ENCODE results near the gene FAM161B.
"Not testable (repeated sequence)": the region's sequence is repeated elsewhere in the genome, so short reads cannot be mapped to it uniquely, and the experiment has no call there.

FAM161B gene

GRCh38 chr14:73943083-73943482, 6.8 kb downstream of the FAM161B start:
- DNase-seq: no peak

DNA sequence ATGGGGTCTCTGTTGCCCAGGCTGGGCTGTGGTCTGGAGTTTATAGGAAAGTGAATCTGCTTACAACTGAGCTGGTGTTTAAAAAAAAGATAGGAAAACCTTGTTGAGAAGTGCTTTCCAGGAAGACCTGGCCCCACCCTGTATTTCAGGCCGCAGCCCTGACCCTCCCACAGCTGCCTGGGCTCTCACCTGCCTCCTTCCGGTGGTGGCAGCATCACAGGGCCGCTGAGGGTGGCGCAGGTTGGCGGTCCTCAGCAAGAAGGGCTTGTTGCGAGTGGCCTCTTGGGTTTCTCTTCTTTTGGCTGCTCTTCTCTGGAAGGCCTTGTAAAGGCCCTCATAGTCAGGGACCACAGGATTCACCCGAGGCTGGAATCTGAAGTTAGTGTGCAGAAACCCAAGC, 7.7 kb downstream of the FAM161B start:
- DNase-seq: no peak

- no peak for DNase-seq
Measured at GRCh38 chr14:73937012-73937411, 12.9 kb downstream of the FAM161B start.

DNA sequence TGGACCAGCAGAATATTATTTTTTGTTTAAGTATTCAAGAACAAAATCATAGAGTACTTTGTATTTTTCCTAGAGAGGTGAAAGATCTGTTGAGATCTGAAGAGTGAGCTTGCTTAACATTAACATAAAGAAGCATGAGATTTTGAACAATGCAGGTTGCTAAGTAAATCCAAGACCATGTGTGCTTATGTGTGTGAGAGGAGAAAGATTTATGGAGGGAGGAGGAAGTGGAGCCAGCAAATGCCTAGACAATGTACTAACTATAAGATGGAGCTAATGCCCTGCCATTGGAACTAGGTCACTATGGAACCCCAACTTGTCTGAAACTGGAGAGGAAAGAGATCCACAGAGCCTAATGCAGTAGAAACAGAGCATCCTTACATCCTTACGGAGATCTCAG, 13.3 kb downstream of the FAM161B start:
- no peak for DNase-seq

DNA sequence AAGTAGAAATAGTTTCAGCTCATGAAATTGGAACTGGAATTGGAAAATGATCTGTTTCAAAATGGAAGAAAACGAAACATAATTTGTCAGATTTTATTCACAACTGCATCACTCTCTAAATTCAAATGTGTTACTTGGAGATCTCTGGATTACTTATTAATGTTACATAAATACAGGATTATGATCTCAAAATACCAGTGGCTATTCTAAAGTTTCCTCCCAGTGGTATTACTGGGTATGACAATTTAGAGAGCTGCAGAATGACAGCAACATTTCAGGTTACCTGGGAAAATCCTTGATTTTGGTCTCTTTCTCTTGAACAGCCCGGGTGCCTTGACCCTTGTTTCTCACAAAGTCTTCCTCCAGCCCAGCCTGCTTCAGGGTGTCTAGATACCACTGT, 14.2 kb downstream of the FAM161B start:
- no peak for DNase-seq

- DNase-seq: no peak
Measured at GRCh38 chr14:73924337-73924736, 25.6 kb downstream of the FAM161B start.

GRCh38 chr14:73919457-73919856, 30.4 kb downstream of the FAM161B start:
- not testable (repeated sequence) for DNase-seq

DNA sequence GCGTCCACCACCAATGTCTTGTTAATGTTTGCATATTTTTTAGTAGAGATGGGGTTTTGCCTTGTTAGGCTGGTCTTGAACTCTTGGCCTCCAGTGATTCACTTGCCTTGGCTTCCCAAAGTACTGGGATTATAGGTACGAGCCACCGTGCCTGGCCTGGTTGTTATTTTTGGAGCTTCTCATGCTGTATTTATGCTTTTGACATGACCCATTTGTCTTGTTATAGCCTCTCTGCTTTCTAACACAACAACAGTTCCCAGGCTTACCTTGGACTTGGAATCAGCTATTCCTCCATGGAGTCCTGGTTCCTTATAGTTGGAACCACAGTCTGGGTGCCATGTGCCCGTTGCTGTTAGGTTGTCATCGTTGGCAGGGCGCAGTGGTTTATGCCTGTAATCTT, 33.6 kb downstream of the FAM161B start:
- DNase-seq: no peak

GRCh38 chr14:73913256-73913655, 36.6 kb downstream of the FAM161B start:
- no peak for DNase-seq

DNA sequence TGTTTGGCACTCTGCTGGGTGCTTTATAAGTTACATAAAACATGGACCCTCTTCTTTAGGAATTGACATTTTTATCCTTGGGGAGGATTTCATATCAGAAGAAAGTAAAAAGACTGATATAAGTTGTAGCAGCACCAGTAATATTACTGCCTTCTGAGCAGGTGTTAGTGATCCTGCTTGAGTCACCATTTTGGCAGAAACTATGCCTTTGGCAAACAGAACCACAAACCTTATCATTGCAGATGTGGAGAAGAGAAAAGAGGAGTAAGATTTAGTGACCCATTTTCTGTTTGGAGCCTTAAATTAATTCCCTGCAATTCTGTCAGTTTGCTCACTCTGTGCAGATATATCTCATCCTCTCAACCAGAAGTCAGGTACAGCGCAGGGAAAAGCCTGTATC, 40.2 kb downstream of the FAM161B start:
- DNase-seq: no peak

DNA sequence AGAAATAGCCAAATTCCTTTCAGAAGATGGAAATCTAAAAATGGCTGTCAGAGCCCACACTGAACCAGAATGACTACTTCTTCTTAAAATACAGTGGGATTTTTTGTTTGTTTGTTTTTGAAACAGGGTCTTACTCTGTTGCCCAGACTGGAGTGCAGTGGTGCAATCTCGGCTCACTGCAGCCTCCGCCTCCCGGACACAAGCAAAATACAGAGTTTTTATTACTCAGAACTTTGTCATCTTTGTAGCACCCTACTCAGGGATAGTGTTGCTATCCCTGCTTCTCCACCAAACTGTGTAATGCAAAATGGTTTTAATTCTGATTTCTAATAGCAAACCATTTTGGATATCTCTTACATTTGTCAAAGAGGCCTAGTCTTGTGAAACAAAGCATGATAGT, 46.9 kb downstream of the FAM161B start:
- DNase-seq: no peak

- no peak for DNase-seq
Measured at GRCh38 chr14:73896521-73896920, 53.4 kb downstream of the FAM161B start.

DNA sequence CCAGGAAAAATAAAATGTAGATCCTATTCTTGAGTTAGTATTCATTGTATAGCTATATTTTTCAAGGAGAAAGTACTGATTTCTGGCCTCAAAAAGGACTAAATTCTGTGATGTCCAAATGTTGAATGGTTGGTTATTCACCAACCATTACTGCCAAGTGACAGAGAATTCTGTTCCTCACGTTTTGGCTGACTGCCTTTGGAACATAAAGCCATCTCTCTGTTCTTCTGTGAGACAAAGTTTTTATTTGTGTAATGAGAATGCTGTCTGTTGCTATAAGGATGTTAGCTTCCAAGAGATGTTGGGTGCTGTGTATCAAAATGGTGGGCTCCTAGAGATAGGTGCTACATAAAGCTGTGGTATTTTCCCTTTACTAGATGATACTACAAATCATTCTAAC, 54.0 kb downstream of the FAM161B start:
- DNase-seq: no peak

GRCh38 chr14:73894180-73894687, 55.7 kb downstream of the FAM161B start:
- not testable (repeated sequence) for DNase-seq

DNA sequence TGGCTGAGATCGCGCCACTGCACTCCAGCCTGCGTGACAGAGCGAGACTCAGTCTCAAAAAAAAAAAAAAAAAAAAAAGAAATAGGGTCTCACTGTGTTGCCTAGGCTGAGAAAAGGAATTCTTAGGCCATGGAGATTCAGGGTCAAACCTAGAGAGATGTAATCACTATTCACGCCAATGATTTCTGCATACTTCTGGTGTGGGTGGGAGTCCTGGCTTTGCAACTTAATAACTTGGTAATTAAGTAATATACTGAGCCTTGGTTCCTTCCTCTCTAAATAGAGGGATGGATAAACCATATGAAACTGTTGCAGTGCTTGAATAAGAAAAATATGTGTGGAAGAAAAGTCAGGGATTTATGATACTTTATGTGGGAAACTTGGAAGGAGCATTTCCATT, 60.5 kb downstream of the FAM161B start:
- DNase-seq: no peak

- no peak for DNase-seq
Measured at GRCh38 chr14:73888971-73889370, 60.9 kb downstream of the FAM161B start.

- DNase-seq: no peak
Measured at GRCh38 chr14:73888460-73888725, 61.5 kb downstream of the FAM161B start.

DNA sequence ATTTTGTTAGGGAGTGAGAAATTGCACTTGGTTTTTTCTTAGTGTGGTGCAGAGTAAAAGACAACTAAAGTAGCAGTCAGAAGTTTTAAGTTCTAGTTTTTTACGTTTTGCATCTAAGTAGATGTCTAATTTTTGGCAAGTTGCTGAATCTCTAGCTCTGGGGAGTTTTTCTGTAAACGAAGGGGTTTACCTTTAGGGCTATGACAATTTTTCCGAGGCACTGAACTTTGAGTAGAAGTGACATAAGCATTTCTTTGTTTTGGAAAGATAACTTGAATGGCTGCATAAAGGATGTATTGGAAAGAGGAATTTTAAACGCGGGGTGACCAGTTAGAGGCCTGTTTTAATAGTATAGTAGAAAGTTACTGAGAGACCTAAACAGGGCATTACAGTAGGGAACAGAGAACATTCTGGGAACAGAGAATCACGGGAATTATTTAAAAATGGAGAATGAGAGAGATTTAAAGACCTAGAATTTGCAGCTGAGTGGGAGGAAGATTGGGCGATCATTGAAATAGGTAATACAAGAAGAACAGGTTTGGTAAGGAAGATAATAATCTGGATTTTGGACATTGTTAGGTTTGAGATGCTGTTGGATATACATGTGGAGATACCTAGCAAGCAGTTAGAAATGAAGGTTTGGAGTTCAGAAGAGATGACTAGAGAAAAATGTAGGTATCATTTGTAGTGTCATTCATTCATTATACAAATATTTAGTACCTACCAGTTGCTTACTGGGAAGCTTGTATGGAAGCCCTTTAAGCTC, 62.0 kb downstream of the FAM161B start:
- peak; percentile 10 for DNase-seq

GRCh38 chr14:73887318-73887616, 62.6 kb downstream of the FAM161B start:
- DNase-seq: no peak

DNA sequence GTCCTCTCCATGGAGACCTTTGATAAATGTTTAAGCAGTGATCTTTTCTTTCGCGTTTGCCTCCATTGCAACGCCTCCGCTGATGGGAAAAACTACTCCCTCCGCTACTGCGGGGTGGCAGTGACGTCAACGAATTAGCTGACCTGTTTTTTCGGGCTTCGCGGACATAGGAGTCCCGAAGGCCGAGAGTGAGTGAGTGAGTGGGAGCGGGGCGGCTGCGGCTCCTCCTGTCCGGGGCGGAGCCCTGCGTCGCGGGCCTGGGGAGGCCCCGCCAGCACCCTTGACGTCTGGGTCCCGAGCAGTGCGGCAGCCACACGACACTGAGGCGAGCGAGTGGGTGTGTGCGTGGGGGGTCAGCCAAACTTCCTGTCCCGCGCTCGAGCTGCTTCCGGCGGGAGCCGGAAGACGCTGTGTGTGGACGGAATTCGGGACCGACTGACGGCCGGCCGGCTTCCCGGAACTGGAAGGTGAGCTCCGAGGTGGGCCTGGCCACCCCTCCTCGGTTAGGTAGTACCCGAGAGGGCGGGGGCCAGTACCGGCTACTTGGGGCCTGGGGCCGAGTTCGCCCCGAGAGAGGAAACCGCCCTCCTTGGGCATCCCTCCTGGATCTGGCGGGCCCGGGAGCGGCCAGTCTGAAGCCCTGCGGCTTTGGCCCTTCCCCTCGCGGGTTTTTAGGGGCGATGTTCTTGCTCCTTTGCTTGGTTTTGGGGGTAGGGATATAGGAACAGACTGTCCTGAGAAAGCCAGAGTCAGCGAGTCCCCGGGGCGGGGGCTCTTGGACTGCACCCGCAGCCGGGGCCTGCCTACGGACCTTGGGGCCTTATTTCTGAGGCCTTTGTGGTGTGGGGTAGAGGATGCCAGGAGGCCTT, 63.2 kb downstream of the FAM161B start, which contains the start of gene ZNF410:
Gene ZNF410, plus strand, starts transcription at position 411 of the 869 bp plus-strand sequence. CDS start 5,317 bp downstream, outside the sequence.
- DNase-seq: peak; percentile 87

- DNase-seq: no peak
Measured at GRCh38 chr14:73884438-73885190, 65.3 kb downstream of the FAM161B start.
